SK-N-SH (cell line): Measurements from ENCODE around the gene MS4A10.

ENCODE experiments used
- CTCF ChIP-seq: fragments of 200-600 bp; sonication (generic); IDR thresholded peaks from 2 replicates; pipeline ENCODE4 v1.6.1; 2017; ENCODE audit warnings: antibody characterized with exemption, mild to moderate bottlenecking, moderate library complexity
- FOSL2 ChIP-seq: IDR thresholded peaks from 2 replicates; pipeline ENCODE4 v1.4.0; 2012; ENCODE audit warnings: low read depth, mild to moderate bottlenecking, moderate library complexity, borderline replicate concordance
- GABPA ChIP-seq: IDR thresholded peaks from 2 replicates; pipeline ENCODE4 v1.4.0; 2012; ENCODE audit warnings: low read depth, mild to moderate bottlenecking
- POLR2AphosphoS5 ChIP-seq: IDR thresholded peaks from 2 replicates; pipeline ENCODE4 v1.6.1; 2012; ENCODE audit warnings: low read depth, low read length
- SMC3 ChIP-seq: IDR thresholded peaks from 2 replicates; pipeline ENCODE4 v1.6.1; 2012; ENCODE audit warnings: low read depth, low read length, improper control_type of control experiment
- USF1 ChIP-seq: IDR thresholded peaks from 2 replicates; pipeline ENCODE4 v1.4.0; 2012; ENCODE audit warnings: low read depth, borderline replicate concordance
- TF ChIP-seq, protein P1 (sequence below): IDR thresholded peaks from 2 replicates; pipeline ENCODE4 v1.4.0; 2012; ENCODE audit warnings: low read depth
- TF ChIP-seq, protein P2 (sequence below): IDR thresholded peaks from 2 replicates; pipeline ENCODE4 v1.6.1; 2012; ENCODE audit warnings: mild to moderate bottlenecking, low read depth, low read length, moderate library complexity

DNA sequence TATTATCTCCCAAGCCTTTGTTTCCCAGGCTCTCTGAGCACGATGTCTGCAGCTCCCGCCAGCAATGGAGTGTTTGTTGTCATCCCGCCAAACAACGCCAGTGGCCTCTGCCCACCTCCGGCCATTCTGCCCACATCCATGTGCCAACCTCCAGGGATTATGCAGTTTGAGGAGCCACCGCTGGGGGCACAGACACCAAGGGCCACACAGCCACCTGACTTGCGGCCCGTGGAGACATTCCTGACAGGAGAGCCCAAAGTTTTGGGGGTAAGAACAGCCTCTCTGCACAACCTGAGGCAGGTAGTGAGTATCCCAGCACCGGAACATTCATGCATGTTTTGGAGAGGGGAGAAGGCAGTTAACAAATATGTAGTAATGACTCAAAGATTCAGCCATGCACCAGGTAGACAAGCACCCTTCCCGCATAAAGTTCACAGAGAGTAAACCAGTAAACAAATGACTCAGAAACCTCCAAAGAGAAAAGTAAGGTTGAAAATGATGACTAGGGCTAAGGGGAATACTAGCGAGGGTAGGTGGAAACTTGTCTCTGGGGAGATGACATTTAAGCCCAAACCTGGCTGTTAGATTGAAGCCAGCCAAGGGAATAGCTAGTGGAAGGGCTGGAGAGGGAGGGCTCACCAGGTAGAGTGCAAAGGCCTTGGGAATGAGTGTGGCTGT is 21.3 kb upstream of the MS4A10 start:
- TF ChIP-seq, protein P1, sequence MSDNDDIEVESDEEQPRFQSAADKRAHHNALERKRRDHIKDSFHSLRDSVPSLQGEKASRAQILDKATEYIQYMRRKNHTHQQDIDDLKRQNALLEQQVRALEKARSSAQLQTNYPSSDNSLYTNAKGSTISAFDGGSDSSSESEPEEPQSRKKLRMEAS = no peak
- TF ChIP-seq CTCF = peak; percentile 13; the same call in 1 of the 2 replicates
- no peak for TF ChIP-seq POLR2AphosphoS5
- TF ChIP-seq, protein P2, sequence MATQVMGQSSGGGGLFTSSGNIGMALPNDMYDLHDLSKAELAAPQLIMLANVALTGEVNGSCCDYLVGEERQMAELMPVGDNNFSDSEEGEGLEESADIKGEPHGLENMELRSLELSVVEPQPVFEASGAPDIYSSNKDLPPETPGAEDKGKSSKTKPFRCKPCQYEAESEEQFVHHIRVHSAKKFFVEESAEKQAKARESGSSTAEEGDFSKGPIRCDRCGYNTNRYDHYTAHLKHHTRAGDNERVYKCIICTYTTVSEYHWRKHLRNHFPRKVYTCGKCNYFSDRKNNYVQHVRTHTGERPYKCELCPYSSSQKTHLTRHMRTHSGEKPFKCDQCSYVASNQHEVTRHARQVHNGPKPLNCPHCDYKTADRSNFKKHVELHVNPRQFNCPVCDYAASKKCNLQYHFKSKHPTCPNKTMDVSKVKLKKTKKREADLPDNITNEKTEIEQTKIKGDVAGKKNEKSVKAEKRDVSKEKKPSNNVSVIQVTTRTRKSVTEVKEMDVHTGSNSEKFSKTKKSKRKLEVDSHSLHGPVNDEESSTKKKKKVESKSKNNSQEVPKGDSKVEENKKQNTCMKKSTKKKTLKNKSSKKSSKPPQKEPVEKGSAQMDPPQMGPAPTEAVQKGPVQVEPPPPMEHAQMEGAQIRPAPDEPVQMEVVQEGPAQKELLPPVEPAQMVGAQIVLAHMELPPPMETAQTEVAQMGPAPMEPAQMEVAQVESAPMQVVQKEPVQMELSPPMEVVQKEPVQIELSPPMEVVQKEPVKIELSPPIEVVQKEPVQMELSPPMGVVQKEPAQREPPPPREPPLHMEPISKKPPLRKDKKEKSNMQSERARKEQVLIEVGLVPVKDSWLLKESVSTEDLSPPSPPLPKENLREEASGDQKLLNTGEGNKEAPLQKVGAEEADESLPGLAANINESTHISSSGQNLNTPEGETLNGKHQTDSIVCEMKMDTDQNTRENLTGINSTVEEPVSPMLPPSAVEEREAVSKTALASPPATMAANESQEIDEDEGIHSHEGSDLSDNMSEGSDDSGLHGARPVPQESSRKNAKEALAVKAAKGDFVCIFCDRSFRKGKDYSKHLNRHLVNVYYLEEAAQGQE = no peak
- TF ChIP-seq FOSL2 = no peak
- TF ChIP-seq GABPA = no peak
- TF ChIP-seq USF1 = no peak
- no peak for TF ChIP-seq SMC3
